HL-60 (cell line): ENCODE data around the gene AMZ1.
A peak's percentile ranks its signal among the peaks of the same experiment; 100 is the strongest.

Source experiments
- DNase-seq, 2 experiments: peaks; one replicate each; pipeline ENCODE4 v3.0.0-alpha.2; 2010 to 2020; ENCODE audit warnings: low read depth in 1 of 2, low spot score in 1 of 2
- H3K27ac ChIP-seq: fragments of 250-450 bp; sonication (Bioruptor Pico); replicated peaks from 2 replicates; pipeline ENCODE4 v1.5.1; 2020; ENCODE audit warnings: mild to moderate bottlenecking, moderate library complexity
- H3K27me3 ChIP-seq: fragments of 250-450 bp; sonication (Bioruptor Pico); 2 replicates; pipeline ENCODE4 v1.5.1; 2021; ENCODE audit warnings: mild to moderate bottlenecking, moderate library complexity; ENCODE audit not compliant: insufficient read depth, poor library complexity, severe bottlenecking
- H3K4me3 ChIP-seq: replicated peaks from 2 replicates; pipeline ENCODE4 v1.5.1; 2011; ENCODE audit warnings: mild to moderate bottlenecking, control low read depth, low read length; ENCODE audit not compliant: insufficient read depth
- GABPA ChIP-seq: IDR thresholded peaks from 2 replicates; pipeline ENCODE4 v1.6.1; 2012; ENCODE audit warnings: low read depth
- POLR2AphosphoS5 ChIP-seq: IDR thresholded peaks from 2 replicates; pipeline ENCODE4 v1.6.1; 2012; ENCODE audit warnings: low read depth
- SPI1 ChIP-seq: IDR thresholded peaks from 2 replicates; pipeline ENCODE4 v1.6.1; 2012; ENCODE audit warnings: low read depth, mild to moderate bottlenecking, borderline replicate concordance
- TF ChIP-seq, protein P1 (sequence below): IDR thresholded peaks from one replicate; pipeline ENCODE4 v1.5.1; 2011; ENCODE audit warnings: low read length, control low read depth, inconsistent platforms; ENCODE audit not compliant: insufficient read depth
- TF ChIP-seq, protein P2 (sequence below): IDR thresholded peaks from 2 replicates; pipeline ENCODE4 v1.6.1; 2012; ENCODE audit warnings: low read depth; ENCODE audit not compliant: insufficient replicate concordance

Gene AMZ1

DNA sequence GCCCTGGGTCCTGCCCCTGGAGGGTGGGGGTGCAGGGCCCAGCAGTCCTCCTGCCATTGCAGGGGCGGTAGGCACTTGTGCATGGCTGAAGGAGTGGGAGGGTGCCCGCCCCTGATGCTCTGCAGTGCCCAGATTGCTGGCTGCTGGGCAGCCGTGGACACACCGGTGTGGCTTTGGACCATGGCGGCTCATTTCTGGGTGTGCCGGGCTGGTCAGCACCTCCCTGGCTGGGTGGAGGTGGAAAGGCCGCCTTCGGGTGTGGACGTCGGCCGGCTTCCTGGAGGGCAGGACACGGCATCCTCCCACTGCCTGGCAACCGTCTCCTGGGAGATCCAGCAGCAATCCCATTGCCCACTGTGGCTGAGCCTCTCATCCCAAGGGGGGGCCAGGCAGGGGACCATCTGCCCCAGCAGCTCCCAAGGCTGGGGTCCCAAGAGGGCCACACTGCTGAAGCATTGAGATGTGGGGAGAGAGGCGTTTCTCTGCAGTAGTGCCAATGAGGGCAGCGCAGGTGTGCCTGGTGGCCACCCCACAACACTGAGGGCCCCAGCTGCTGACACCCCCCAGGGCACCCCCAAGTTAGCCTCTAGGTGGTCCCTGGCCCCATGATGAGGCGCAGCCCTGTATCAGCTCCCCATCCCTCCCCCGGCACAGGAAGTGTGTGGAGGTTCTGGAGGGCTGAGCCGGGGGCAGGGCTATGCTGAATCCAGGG is 43.3 kb upstream of the AMZ1 start:
- no peak for DNase-seq
- peak overlapping the region; percentile 75 for H3K27ac ChIP-seq
- no peak overlapping the region for H3K4me3 ChIP-seq
- TF ChIP-seq, protein P1, sequence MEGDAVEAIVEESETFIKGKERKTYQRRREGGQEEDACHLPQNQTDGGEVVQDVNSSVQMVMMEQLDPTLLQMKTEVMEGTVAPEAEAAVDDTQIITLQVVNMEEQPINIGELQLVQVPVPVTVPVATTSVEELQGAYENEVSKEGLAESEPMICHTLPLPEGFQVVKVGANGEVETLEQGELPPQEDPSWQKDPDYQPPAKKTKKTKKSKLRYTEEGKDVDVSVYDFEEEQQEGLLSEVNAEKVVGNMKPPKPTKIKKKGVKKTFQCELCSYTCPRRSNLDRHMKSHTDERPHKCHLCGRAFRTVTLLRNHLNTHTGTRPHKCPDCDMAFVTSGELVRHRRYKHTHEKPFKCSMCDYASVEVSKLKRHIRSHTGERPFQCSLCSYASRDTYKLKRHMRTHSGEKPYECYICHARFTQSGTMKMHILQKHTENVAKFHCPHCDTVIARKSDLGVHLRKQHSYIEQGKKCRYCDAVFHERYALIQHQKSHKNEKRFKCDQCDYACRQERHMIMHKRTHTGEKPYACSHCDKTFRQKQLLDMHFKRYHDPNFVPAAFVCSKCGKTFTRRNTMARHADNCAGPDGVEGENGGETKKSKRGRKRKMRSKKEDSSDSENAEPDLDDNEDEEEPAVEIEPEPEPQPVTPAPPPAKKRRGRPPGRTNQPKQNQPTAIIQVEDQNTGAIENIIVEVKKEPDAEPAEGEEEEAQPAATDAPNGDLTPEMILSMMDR: no peak
- TF ChIP-seq, protein P2, sequence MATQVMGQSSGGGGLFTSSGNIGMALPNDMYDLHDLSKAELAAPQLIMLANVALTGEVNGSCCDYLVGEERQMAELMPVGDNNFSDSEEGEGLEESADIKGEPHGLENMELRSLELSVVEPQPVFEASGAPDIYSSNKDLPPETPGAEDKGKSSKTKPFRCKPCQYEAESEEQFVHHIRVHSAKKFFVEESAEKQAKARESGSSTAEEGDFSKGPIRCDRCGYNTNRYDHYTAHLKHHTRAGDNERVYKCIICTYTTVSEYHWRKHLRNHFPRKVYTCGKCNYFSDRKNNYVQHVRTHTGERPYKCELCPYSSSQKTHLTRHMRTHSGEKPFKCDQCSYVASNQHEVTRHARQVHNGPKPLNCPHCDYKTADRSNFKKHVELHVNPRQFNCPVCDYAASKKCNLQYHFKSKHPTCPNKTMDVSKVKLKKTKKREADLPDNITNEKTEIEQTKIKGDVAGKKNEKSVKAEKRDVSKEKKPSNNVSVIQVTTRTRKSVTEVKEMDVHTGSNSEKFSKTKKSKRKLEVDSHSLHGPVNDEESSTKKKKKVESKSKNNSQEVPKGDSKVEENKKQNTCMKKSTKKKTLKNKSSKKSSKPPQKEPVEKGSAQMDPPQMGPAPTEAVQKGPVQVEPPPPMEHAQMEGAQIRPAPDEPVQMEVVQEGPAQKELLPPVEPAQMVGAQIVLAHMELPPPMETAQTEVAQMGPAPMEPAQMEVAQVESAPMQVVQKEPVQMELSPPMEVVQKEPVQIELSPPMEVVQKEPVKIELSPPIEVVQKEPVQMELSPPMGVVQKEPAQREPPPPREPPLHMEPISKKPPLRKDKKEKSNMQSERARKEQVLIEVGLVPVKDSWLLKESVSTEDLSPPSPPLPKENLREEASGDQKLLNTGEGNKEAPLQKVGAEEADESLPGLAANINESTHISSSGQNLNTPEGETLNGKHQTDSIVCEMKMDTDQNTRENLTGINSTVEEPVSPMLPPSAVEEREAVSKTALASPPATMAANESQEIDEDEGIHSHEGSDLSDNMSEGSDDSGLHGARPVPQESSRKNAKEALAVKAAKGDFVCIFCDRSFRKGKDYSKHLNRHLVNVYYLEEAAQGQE: no peak
- H3K27me3 ChIP-seq: no peaks in the 10 kb centered on the region

DNA sequence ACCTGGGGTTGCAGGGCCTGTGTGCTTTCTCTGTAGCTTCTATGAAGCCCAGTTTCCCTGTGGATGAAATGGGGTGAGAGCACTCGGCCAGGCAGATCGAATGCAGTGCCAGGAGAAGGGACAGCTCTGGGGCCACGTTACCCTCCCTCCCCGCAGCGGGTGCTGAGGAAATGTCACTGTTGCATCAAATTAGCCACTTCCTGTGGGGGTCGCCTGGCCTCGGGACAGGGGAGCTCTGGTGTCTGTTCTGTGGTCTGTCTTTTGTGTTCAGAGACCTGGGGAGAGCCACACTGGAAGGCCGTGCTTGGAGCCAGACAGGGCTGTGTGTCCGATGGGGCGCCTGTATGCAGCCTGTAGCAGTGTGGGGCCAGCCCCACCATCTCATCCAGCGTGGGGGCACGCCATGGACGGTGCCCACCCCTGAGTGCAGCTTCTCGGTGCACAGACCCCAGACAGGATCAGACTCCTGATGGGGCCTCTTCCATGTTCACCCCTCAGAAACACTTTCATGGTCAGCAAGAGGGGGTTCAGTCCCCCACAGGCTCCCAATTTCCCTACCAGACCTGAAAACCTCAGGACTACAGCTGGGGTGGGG is 42.6 kb upstream of the AMZ1 start:
- Histone ChIP-seq H3K4me3 (no peak overlapping the region), H3K27me3 (no peaks in the 10 kb centered on the region), H3K27ac (peak overlapping the region; percentile 75)
- TF ChIP-seq POLR2AphosphoS5 (peak; percentile 92), GABPA (peak; percentile 32; the same call in 1 of the 2 replicates), SPI1 (no peak)
- DNase-seq: peak; percentile 66 to 91

DNA sequence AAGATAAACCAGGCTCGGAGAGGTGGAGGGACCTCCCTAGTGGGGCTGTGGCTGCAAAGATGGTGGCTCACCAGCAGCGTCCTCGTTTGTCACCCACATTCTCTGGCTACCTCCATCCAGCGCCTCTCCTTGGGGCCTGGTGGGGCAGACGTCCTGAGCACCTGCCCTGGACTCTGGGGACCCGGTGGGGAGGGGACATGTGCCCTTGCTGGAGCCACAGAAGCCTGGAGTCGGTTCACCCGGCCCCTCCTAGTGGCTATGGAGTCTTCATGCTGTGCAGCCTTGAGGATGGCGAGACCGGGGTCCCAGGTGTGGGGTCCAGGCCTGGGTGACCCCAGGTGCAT is 41.7 kb upstream of the AMZ1 start:
- TF ChIP-seq SPI1: no peak
- TF ChIP-seq, protein P2: no peak
- TF ChIP-seq, protein P1: no peak
- no peak for TF ChIP-seq GABPA
- no peak for TF ChIP-seq POLR2AphosphoS5
- Histone ChIP-seq H3K27me3 (no peaks in the 10 kb centered on the region), H3K4me3 (no peak overlapping the region), H3K27ac (no peak overlapping the region)
- no peak for DNase-seq

DNA sequence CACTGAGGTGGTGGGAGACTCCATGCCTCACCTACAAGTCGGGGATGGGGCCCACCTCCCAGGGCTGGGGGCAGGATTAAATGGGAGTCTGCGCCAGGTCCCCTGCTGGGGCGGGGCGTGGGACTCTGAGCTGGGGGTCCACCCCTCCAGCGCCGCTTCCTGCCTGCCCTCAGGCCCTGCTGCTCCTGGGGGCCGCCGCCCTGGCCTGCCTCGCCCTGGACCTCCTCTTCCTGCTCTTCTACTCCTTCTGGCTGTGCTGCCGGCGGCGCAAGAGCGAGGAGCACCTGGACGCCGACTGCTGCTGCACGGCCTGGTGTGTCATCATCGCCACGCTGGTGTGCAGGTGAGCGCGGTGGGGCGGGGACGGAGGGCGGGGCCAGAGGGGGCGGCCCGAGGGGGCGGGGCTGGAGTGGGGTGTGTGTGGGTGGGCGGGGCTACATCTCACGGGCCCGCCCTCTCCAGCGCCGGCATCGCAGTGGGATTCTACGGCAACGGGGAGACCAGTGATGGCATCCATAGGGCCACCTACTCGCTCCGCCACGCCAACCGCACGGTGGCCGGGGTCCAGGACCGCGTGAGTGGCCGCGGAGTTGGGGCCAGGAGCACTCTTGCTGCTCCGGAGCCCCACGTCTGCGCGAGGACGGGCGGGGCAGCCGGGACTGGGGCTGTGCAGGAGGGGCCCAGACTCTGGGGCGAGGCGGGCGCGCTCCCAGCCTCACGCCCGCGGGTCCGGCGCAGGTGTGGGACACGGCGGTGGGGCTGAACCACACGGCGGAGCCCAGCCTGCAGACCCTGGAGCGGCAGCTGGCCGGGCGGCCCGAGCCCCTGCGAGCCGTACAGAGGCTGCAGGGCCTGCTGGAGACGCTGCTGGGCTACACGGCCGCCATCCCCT is 41.1 kb upstream of the AMZ1 start:
- no peak for DNase-seq
- no peak for TF ChIP-seq SPI1
- no peak for TF ChIP-seq GABPA
- TF ChIP-seq POLR2AphosphoS5: no peak
- TF ChIP-seq, protein P1: no peak
- TF ChIP-seq, protein P2: no peak
- Histone ChIP-seq H3K27me3 (no peaks in the 10 kb centered on the region), H3K27ac (no peak overlapping the region), H3K4me3 (no peak overlapping the region)
